ENCODE results near the gene DUOX2. TPM values are rescaled to one million over a fixed set of nuclear protein-coding genes. Genes with fewer than 3 reads are reported as not detected.

DUOX2 gene
- total RNA-seq, 1 experiment from 2014 or later, result 0.44 TPM

DNA sequence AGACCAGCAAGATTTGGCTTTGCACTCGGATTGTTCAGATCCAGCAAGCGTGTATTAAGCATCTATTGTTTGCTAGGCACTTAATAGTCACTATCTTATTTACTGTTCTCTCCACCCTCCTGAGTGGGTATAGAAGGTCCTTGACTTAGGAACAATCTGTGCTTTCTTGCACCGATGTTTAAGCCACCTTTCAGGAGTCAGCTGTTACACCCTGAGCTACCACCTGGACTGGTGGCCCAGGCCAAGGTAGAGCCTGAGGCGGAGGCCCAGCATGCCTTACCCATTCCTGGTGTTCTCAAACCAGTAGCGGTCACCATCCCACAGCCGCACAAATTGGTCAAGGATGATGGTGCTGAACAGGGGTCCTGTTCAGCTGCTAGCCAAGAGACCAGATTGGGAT is 25.8 kb upstream of the DUOX2 start:
- H4K20me1 ChIP-seq (ENCODE audit: insufficient read depth), result no peaks in the 10 kb centered on the region
- H3K9me2 ChIP-seq (ENCODE audit: insufficient read depth), result no peaks in the 10 kb centered on the region
- no peaks in the 10 kb centered on the region for H3K79me2 ChIP-seq (ENCODE audit: insufficient read depth, low read length)
- H3K4me2 ChIP-seq (ENCODE audit: low read length), result no peak overlapping the region
- no peak overlapping the region for H2AFZ ChIP-seq (ENCODE audit: low read depth, low read length, poor library complexity, severe bottlenecking)
- TF ChIP-seq POLR2AphosphoS5 (IDR thresholded peaks at IDR 0.05; ENCODE audit: low read depth, low read length), result no peak
- TF ChIP-seq, protein P1, sequence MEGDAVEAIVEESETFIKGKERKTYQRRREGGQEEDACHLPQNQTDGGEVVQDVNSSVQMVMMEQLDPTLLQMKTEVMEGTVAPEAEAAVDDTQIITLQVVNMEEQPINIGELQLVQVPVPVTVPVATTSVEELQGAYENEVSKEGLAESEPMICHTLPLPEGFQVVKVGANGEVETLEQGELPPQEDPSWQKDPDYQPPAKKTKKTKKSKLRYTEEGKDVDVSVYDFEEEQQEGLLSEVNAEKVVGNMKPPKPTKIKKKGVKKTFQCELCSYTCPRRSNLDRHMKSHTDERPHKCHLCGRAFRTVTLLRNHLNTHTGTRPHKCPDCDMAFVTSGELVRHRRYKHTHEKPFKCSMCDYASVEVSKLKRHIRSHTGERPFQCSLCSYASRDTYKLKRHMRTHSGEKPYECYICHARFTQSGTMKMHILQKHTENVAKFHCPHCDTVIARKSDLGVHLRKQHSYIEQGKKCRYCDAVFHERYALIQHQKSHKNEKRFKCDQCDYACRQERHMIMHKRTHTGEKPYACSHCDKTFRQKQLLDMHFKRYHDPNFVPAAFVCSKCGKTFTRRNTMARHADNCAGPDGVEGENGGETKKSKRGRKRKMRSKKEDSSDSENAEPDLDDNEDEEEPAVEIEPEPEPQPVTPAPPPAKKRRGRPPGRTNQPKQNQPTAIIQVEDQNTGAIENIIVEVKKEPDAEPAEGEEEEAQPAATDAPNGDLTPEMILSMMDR (IDR thresholded peaks at IDR 0.05 in 2 of 3, conservative IDR thresholded peaks at IDR 0.05 in 1 of 3; ENCODE audit: borderline replicate concordance in 1 of 3, insufficient read depth in 1 of 3, low read depth in 2 of 3, low read length in 2 of 3), result no peak
- no peak for TF ChIP-seq EZH2 (IDR thresholded peaks at IDR 0.05)
- TF ChIP-seq, protein P2, sequence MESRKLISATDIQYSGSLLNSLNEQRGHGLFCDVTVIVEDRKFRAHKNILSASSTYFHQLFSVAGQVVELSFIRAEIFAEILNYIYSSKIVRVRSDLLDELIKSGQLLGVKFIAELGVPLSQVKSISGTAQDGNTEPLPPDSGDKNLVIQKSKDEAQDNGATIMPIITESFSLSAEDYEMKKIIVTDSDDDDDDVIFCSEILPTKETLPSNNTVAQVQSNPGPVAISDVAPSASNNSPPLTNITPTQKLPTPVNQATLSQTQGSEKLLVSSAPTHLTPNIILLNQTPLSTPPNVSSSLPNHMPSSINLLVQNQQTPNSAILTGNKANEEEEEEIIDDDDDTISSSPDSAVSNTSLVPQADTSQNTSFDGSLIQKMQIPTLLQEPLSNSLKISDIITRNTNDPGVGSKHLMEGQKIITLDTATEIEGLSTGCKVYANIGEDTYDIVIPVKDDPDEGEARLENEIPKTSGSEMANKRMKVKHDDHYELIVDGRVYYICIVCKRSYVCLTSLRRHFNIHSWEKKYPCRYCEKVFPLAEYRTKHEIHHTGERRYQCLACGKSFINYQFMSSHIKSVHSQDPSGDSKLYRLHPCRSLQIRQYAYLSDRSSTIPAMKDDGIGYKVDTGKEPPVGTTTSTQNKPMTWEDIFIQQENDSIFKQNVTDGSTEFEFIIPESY (IDR thresholded peaks at IDR 0.05; ENCODE audit: extremely low read depth, insufficient replicate concordance, low read length), result no peak
- no peak for TF ChIP-seq ELF1 (IDR thresholded peaks at IDR 0.05; ENCODE audit: borderline replicate concordance, low read depth)
- no peak for TF ChIP-seq ZFX (IDR thresholded peaks at IDR 0.05)
- TF ChIP-seq, protein P3, sequence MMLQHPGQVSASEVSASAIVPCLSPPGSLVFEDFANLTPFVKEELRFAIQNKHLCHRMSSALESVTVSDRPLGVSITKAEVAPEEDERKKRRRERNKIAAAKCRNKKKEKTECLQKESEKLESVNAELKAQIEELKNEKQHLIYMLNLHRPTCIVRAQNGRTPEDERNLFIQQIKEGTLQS (IDR thresholded peaks at IDR 0.05), result no peak
- TF ChIP-seq POLR2A (IDR thresholded peaks at IDR 0.05; ENCODE audit: borderline replicate concordance, extremely low read depth, insufficient read depth, insufficient read length), result no peak
- TF ChIP-seq, protein P4, sequence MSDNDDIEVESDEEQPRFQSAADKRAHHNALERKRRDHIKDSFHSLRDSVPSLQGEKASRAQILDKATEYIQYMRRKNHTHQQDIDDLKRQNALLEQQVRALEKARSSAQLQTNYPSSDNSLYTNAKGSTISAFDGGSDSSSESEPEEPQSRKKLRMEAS (IDR thresholded peaks at IDR 0.05), result no peak
- TF ChIP-seq SIN3A (IDR thresholded peaks at IDR 0.05; ENCODE audit: low read depth), result no peak
- TF ChIP-seq YY1 (IDR thresholded peaks at IDR 0.05; ENCODE audit: extremely low read depth, insufficient replicate concordance, low read depth, low read length), result no peak
- TF ChIP-seq JUND (IDR thresholded peaks at IDR 0.05), result no peak
- ChIA-PET POLR2A (no interaction called here), RAD21 (ENCODE audit: low non-redundant PET in 1 of 2, low total read pairs in 2 of 2, uncharacterized antibody in 2 of 2, unreplicated experiment in 2 of 2) (no interaction called here), CTCF (interaction anchor here (1.0 to 1.2 kb wide), 2 partner anchors 13 to 22 kb away, joined by 3 to 4 read pairs; no protein-coding TSS in a partner anchor)
- DNase-seq (ENCODE audit: low read depth, low spot score) (no peak), ATAC-seq (no peak)
- no peak overlapping the region for H3K27ac ChIP-seq (ENCODE audit: low read depth, low read length)
- H3K9ac ChIP-seq (ENCODE audit: low read length), result no peak overlapping the region
- no TSS peak for BruUV-seq (replicated peaks)
- H3K4me1 ChIP-seq (ENCODE audit: control insufficient read depth in 1 of 2, insufficient read depth in 2 of 2, low read length in 2 of 2), result no peaks in the 10 kb centered on the region
- H3K4me3 ChIP-seq (replicated peaks in 1 of 2; ENCODE audit: low read depth in 1 of 2, low read length in 2 of 2), result no peak overlapping the region
- peaks cover 0 to 5% of the 10 kb centered on the region in 2 experiments; a peak in 1 of 4 replicates for H3K36me3 ChIP-seq (ENCODE audit: control insufficient read depth in 1 of 2, insufficient read depth in 2 of 2, low read length in 2 of 2)
- intact Hi-C loops (cut with micrococcal nuclease), result no loop called here
- no peaks in the 10 kb centered on the region for H3K27me3 ChIP-seq (ENCODE audit: insufficient read depth, low read length)
- H3K9me3 ChIP-seq (ENCODE audit: control insufficient read depth in 1 of 2, insufficient read depth in 1 of 2, low read depth in 1 of 2, low read length in 2 of 2), result no peaks in the 10 kb centered on the region

Measured in HCT116 (cell line).